Loucy (cell line): Measurements from ENCODE around the gene TIAM1.

Experiments used
- H2AFZ ChIP-seq: fragments of 200-600 bp; sonication (generic); 2 replicates; pipeline ENCODE4 v1.6.0; 2016; ENCODE audit warnings: antibody characterized with exemption, mild to moderate bottlenecking, low read length, moderate library complexity
- H3F3A ChIP-seq: fragments of 200-600 bp; 2 replicates; pipeline ENCODE4 v1.6.0; 2016; ENCODE audit warnings: antibody characterized with exemption, low read depth, mild to moderate bottlenecking
- H3K27me3 ChIP-seq: fragments of 200-600 bp; sonication (generic); 2 replicates; pipeline ENCODE4 v1.6.1; 2014; ENCODE audit warnings: low read length, mild to moderate bottlenecking; ENCODE audit not compliant: insufficient read depth, poor library complexity, severe bottlenecking
- H3K36me3 ChIP-seq: fragments of 200-600 bp; sonication (generic); 2 replicates; pipeline ENCODE4 v1.6.1; 2016; ENCODE audit warnings: low read length; ENCODE audit not compliant: insufficient read depth
- H3K4me1 ChIP-seq: fragments of 200-600 bp; sonication (generic); 2 replicates; pipeline ENCODE4 v1.5.1; 2014; ENCODE audit warnings: low read length, mild to moderate bottlenecking; ENCODE audit not compliant: insufficient read depth, poor library complexity, severe bottlenecking
- H3K4me2 ChIP-seq: fragments of 200-600 bp; sonication (generic); 2 replicates; pipeline ENCODE4 v1.6.0; 2014; ENCODE audit warnings: antibody characterized with exemption, low read length, low read depth, mild to moderate bottlenecking; ENCODE audit not compliant: poor library complexity, severe bottlenecking
- H3K4me3 ChIP-seq: fragments of 200-600 bp; sonication (generic); 2 replicates; pipeline ENCODE4 v1.5.1; 2014; ENCODE audit warnings: low read length, mild to moderate bottlenecking, mixed read lengths; ENCODE audit not compliant: poor library complexity, severe bottlenecking
- H3K79me2 ChIP-seq: fragments of 200-600 bp; sonication (generic); 2 replicates; pipeline ENCODE4 v1.6.1; 2014; ENCODE audit warnings: low read length; ENCODE audit not compliant: insufficient read depth
- H3K9ac ChIP-seq: fragments of 200-600 bp; sonication (generic); 2 replicates; pipeline ENCODE4 v1.6.0; 2014; ENCODE audit warnings: mild to moderate bottlenecking, low read depth, low read length, moderate library complexity; ENCODE audit not compliant: poor library complexity, severe bottlenecking
- H3K9me2 ChIP-seq: fragments of 200-600 bp; sonication (generic); replicated peaks from 2 replicates; pipeline ENCODE4 v1.6.1; 2016; ENCODE audit warnings: low read depth, low read length, mixed read lengths
- H3K9me3 ChIP-seq: fragments of 200-600 bp; sonication (generic); 2 replicates; pipeline ENCODE4 v1.6.1; 2014; ENCODE audit warnings: mild to moderate bottlenecking, antibody characterized with exemption, low read length, low read depth; ENCODE audit not compliant: insufficient read depth
- H4K20me1 ChIP-seq: fragments of 200-600 bp; sonication (generic); 2 replicates; pipeline ENCODE4 v1.6.0; 2014; ENCODE audit warnings: antibody characterized with exemption, low read length, mild to moderate bottlenecking; ENCODE audit not compliant: insufficient read depth, poor library complexity, severe bottlenecking
- CTCF ChIP-seq: fragments of 200-600 bp; sonication (generic); conservative IDR thresholded peaks from 2 replicates; pipeline ENCODE4 v1.5.1; 2014; ENCODE audit warnings: mild to moderate bottlenecking, antibody characterized with exemption, low read length
- EZH2phosphoT487 ChIP-seq: fragments of 200-600 bp; IDR thresholded peaks from 2 replicates; pipeline ENCODE4 v1.6.1; 2018; ENCODE audit warnings: antibody characterized with exemption, mild to moderate bottlenecking, moderate library complexity, borderline replicate concordance

Gene TIAM1

GRCh38 chr21:31288191-31288590 is 55.9 kb downstream of the TIAM1 start:
- Histone ChIP-seq H3K79me2 (no peaks in the 10 kb centered on the region), H3K9me2 (no peaks in the 10 kb centered on the region), H3K4me3 (no peak overlapping the region), H3K27me3 (no peaks in the 10 kb centered on the region), H3K9me3 (no peaks in the 10 kb centered on the region), H3F3A (no peaks in the 10 kb centered on the region), H4K20me1 (no peaks in the 10 kb centered on the region), H3K36me3 (no peaks in the 10 kb centered on the region), H3K4me2 (no peak overlapping the region), H3K9ac (no peak overlapping the region), H3K4me1 (peaks cover 8% of the 10 kb centered on the region), H2AFZ (no peak overlapping the region)
- no peak for TF ChIP-seq CTCF

- Histone ChIP-seq H3K4me3 (no peak overlapping the region), H3K27me3 (no peaks in the 10 kb centered on the region), H3K9me2 (no peaks in the 10 kb centered on the region), H4K20me1 (peaks cover 4% of the 10 kb centered on the region), H3K4me1 (peaks cover 17% of the 10 kb centered on the region), H3K36me3 (no peaks in the 10 kb centered on the region), H3F3A (no peaks in the 10 kb centered on the region), H3K79me2 (no peaks in the 10 kb centered on the region), H3K9ac (no peak overlapping the region), H2AFZ (no peak overlapping the region), H3K9me3 (no peaks in the 10 kb centered on the region), H3K4me2 (no peak overlapping the region)
- TF ChIP-seq CTCF, result no peak
- TF ChIP-seq EZH2phosphoT487, result no peak
Measured at GRCh38 chr21:31287201-31287600, 56.9 kb downstream of the TIAM1 start.

GRCh38 chr21:31286621-31287020 is 57.4 kb downstream of the TIAM1 start:
- TF ChIP-seq CTCF (no peak), EZH2phosphoT487 (no peak)
- H3K4me1 ChIP-seq, result peaks cover 17% of the 10 kb centered on the region
- H4K20me1 ChIP-seq, result peaks cover 4% of the 10 kb centered on the region
- no peak overlapping the region for H3K4me3 ChIP-seq
- no peaks in the 10 kb centered on the region for H3K9me3 ChIP-seq
- no peaks in the 10 kb centered on the region for H3K79me2 ChIP-seq
- no peaks in the 10 kb centered on the region for H3K9me2 ChIP-seq
- H3K36me3 ChIP-seq, result no peaks in the 10 kb centered on the region
- H2AFZ ChIP-seq, result no peak overlapping the region
- H3K9ac ChIP-seq, result no peak overlapping the region
- no peak overlapping the region for H3K4me2 ChIP-seq
- no peaks in the 10 kb centered on the region for H3F3A ChIP-seq
- H3K27me3 ChIP-seq, result no peaks in the 10 kb centered on the region
